Right lobe of liver (tissue), 4 donors: ENCODE data around the gene MSL3.

ENCODE experiments used
- CTCF ChIP-seq, 4 donors: fragments of 200-600 bp in 3 of 4; fragments of 450-650 bp in 1 of 4; IDR thresholded peaks; one replicate each; pipeline versions ENCODE4 v1.5.1 to v1.8.0; 2016 to 2022; ENCODE audit warnings: antibody characterized with exemption in 4 of 4, mild to moderate bottlenecking in 2 of 4
- POLR2A ChIP-seq: fragments of 450-650 bp; IDR thresholded peaks from one replicate; pipeline ENCODE4 v1.6.1; 2017; ENCODE audit warnings: antibody characterized with exemption, mild to moderate bottlenecking
- donor health status: DM: no; HTN: no; CAD: no.
- donor health status: DM: no; HTN: no; CAD: no.
- donor health status: DM: no; HTN: yes; CAD: no.

- TF ChIP-seq CTCF (IDR thresholded peaks at IDR 0.05) (no peak), POLR2A (no peak)
Measured at GRCh38 chrX:11754958-11755645, 2.9 kb upstream of the MSL3 start.
